COR-L47 (cell line): ENCODE data around the gene LHCGR.
"Not testable (repeated sequence)": the region's sequence is repeated elsewhere in the genome, so short reads cannot be mapped to it uniquely, and the experiment has no call there.

Experiments
- DNase-seq: peaks from one replicate; lab custom pipeline; 2025; lab: John Stamatoyannopoulos, UW

Gene LHCGR

DNA sequence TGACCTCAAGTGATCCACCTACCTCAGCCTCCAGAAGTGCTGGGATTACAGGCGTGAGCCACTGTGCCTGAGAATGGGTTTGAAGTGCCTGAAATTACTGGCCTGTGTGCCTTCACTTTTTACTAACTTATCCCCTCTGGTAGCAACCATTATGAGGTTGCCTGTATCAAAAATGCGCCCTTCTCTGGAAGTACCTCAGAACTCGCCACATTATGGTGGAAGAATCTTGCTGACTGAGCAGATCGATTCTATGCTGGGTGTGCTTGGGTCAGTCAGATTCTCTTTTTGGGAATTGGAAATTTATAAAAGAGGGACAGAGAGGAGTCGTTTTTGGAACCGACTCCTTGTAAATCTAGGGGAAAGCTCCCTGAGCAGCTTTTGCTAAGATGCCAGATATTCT, 8.2 kb downstream of the LHCGR start:
- no peak for DNase-seq

DNA sequence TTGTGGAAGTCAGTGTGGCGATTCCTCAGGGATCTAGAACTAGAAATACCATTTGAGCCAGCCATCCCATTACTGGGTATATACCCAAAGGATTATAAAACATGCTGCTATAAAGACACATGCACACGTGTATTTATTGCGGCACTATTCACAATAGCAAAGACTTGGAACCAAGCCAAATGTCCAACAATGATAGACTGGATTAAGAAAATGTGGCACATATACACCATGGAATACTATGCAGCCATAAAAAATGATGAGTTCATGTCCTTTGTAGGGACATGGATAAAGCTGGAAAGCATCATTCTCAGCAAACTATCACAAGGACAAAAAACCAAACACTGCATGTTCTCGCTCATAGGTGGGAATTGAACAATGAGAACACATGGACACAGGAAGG, 16.3 kb downstream of the LHCGR start:
- not testable (repeated sequence) for DNase-seq

DNA sequence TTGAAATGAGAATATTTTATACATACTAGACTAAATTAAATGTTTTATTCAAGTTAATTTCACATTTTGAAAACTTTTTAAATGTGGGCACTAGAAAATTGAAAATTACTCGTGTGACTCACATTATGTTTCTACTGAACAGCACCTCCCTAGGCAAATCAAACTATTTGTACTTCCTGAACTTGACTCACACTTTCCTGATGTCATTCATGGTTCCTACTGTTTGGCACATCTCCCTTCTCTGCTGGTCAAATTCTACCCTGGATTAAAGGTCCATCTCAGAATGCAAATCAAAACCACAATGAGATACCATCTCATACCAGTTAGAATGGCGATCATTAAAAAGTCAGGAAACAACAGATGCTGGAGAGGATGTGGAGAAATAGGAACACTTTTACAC, 16.7 kb downstream of the LHCGR start:
- DNase-seq = no peak

DNA sequence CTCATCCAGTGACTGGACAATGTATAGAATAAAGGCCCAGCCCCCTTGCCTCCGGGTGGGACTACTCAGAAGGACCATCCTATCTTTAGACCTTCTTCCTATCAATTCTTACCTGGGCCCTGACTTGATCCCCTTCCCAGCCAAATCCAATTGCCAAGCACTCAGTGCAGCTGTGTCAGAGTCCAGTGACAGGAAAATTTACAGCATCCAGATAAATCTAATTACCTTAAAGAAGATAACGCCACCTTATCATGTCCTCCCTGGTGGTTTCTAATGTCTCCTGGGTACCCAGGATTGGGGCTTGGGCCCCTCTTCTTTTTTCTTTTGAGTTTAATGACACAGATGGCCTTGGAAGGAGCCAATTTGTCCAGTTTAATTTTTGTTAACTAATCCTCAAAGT, 19.3 kb downstream of the LHCGR start:
- no peak for DNase-seq

DNA sequence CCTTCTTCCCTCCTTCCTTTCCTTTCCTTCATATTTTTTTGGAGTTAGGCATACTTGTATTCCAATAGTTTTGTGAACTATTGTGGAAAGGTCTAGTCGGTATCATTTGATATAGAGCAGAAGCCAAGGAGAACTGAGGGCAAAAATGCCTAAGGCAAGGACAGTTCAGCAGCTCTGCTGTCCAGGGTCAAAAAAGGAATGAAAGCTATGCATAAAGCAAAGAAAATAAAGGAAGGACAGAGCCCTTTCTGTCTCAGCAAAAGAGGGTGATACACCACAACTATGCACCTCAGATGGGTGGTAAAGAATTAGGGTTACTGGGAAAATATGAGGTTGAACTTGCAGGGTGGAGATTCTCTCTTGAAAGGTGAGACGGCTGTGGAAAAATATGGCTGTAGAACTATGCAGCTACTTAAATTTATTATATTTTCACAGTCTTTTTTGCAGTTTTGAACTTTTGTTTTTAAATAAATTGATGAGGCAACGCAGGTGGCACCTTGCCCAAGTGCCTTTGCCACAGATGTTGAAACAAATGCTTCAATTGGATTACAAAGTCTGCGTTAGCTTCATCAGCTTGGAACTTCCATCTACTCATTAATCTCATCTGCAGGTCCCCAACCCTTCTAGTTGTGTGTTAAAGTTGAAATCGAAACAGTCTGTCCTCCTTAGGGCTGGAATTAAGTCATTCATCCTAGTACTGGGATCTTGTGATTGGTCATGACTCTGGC, 20.8 kb downstream of the LHCGR start:
- DNase-seq = no peak

DNA sequence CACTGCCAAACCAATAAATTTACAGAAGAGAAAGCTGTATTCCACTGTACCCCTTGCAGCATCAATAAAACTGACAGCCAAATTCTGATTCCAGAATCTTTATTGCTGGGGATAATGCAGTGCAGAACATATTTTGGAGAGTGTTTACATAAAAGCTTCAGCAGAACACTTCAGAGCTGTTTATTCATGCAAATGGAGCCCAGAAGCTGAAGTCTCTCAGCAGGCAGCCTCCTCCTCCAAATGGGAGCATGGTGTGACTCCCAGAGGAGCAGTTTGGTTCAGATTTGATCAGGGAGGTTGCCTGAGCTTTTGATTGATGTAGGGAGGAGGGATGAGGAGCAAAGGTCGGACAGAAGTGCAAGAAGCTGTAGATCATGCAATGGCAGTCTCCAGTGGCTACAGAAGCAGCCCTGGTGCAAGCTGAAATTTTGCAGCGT, 22.4 kb downstream of the LHCGR start:
- peak; percentile 23 for DNase-seq

DNA sequence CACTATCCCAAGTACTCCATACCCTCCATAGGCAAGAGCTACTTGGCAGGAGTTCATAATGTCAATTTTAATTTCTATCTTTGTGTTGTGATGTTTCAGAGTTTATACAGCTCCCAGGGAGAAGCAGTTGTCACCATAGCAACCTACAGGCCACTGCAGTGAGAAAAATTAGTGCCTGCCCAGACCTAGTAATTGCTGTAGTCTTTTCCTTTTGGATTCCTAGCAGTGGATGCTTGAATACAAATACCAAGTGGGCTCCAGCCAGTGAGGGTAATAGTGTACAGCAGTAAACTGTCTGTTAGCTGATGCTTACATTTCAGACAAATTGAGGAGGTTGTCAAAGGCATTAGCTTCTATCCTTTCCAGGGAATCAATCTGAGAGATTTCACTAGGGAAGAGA, 26.7 kb downstream of the LHCGR start:
- peak; percentile 88 for DNase-seq

DNA sequence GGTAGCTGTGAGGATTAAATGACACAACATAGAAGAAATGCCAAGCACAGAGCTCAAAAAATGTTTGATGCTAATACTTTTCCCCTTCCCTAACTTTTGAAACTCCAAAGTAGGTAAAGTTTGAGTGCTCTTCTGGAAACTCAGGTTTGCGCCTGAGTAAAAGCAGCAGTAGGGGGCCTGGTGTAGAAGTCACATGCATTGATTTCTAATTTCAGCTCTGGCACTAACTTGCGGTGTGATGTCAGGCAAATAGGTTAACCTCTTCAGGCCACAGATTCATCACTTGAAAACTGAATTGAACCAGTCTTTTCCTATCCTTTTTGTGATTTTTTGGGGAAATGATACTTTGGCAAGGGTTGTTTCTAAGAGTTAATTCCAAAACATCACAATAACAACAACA, 27.2 kb downstream of the LHCGR start:
- no peak for DNase-seq

DNA sequence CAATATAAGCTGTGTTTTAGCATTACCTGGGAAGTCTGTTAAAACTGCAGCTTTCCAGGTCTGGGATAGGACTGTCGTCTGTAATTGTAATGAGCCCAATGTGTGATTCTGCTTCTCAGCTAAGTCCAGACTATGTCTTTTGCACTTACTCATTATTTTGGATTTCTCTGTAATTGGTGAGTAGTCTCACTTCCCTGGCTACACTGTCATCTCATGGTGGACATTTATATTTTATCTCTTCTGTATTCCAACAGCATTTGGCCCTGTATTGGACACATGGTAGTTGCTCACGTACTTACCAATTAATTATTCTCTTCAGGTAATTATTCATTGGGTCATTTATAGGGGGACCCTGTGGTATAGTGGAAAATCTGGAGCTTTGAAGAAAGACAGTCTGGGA, 28.0 kb downstream of the LHCGR start:
- no peak for DNase-seq

DNA sequence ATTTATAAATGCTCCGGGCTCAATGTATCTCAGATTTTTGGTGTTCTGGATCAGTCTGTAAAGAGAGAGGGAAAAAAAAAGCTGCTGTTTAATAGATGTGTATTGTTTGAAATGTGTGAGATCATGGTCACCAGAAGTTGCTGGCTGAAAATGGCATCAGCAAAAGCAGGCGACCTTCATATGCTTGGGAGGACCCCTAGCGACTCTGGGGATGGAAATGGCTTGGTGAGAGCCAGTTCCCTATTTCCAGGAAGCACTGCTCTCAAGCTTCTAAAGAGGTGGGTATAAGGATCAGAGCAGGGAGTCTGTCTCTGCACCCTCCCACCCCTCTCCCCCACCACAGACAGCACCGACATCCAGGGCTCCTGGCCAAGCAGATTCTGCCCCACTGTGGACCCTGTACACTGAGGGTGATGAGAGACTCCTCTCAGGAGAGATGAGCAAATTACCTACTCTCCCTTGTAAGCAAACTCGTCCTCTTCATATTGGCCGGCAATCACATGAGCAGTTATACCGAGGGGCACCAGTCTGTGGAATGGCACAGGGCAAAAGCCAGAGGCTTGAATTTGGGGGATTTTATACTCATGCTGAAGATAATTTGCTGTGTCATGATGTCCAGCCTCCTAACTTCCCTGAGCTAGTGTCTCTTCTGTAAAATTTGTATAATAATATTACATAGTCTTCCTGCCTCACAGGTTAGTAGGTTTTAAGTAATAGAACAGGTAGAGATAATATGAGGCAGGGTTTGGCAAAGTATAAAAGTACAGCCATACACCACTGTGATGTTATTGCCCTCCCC, 29.6 kb downstream of the LHCGR start:
- DNase-seq = no peak

DNA sequence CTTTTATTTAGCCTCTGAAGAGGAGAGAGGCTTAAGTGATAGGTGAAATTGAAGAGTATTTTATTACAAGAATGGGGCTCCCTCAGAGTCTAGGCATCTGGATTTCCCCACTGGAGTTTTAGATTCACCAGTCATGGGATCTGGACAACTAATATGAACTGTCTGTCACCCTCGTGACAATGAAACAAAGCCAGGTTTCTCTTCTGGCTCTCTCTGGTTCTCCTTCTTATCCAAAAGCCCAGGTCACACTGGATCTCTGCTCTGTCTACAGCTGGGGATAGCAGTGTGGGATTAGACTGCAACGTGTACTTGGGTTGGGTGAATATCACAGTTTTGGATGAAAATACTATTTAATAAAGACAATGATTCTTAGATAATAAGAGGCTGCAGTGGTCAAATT, 31.2 kb downstream of the LHCGR start:
- DNase-seq = no peak

DNA sequence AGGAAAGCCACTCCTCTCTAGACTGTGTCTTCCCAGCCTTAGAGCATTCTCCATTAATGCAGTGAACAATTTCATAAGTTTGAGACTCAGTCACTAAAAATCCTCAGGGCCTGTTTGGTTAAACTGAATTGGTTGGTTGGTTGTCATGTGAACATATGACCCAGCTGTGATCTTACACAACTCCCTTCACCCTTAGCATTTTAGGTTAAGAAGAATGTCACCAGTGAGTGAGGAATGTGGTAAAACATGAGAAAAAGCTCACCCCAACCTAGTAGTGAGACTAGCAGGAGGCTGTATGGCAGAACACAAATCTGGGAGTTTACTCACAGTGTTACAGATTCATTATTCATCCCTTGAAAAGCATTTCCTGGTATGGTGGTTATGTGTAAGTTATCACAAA, 32.4 kb downstream of the LHCGR start:
- DNase-seq = no peak

DNA sequence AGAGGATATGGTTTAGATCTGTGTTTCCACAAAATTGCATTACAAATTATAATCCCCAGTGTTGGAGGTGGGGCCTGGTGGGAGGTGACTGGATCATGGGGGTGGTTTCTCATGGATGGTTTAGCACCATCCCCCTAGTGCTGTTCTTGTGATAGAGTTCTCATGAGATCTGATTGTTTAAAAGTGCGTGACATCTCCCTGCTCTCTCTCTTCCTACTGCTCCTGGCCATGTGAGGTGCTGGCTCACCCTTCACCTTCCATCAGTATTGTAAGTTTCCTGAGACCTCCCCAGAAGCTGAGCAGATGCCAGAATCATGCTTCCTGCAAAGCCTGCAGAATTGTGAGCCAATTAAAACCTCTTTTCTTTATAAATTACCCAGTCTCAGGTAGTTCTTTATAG, 33.1 kb downstream of the LHCGR start:
- DNase-seq = no peak

DNA sequence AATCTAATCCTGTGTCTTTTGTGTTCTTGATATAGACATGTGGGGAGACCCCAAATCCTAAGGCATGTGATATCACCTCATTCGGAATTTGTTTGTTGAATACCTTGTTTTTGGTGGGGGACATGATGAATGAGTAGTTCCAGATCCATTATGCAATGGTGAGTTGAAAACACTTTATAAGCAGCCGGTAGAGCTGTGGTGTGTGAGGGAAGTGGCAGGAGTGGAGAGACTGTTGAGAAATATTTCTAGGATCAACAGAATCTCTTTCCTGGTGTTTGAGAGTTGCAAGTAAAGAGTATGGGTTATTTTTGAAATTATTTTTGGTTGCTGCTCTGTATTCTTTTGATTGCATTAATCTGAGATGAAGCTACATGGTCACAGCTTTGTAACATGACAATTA, 34.4 kb downstream of the LHCGR start:
- DNase-seq = no peak

DNA sequence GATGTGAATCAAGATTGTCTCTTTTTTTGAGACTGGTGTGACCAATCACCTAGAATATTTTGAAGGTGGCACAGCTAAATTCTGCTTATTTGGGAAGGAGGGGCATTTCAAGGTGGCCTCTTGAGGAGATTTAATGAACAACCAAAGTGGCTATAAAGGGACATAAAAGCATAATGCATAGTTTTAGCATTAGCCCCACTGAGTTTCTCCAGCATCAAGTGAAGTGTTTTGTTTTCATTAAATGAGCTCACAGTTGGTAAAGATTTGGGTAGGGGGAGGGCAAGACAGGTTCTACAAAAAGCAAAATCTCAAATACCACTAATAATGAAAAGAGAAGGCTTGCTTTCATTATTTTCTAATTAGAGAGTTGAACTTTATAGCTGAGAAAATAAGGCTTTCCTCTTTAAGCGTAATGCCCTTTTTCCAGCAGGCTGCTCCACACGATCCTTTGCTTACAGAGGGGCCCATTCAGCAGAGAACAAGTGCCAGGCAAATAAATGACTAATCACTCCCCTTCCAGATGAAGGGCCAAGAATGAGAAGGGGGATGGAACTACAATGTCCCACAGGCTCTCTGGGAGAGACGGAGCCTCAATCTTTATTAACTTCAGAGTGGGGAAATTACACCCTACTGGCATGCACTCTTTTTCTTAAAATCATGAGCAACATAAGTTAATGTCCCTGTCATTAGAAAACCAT, 35.9 kb downstream of the LHCGR start:
- no peak for DNase-seq

DNA sequence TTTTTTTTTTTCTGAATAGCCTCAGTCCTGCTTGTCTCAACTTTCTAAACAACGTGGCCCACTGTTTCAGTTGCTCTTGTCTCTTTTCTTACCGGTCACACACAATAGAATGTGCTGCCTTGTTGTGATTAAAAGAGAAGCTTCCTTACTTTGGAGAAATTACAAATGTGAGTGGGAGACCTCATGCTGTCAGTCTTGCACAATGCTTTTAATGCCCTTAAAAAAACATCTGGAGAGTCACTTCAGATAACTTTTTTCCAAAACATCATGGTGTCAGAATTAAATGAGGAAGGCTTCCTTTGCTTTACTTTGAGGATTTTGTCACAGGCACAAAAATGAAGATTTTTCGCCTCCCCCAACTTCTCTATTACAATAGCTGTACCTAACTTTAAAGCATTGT, 37.7 kb downstream of the LHCGR start:
- DNase-seq = no peak

DNA sequence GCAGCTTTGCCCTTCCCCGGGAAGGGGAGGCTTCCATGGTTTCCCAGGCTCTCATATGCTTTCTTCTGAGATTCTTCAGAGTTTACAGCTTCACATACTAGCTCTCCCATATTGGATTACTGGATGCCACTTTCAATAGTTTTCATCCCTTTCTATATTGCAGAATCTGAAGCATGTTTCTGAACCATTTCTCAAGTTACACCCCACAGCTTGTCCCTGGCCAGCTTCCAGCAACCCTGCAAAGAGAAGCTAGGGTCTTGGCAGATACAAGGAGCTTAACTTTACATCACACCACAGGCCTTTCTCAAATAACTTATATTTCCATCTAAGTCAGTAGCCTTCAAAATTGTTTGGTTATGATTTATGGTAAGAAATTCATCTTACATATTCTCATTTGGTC, 39.6 kb downstream of the LHCGR start:
- no peak for DNase-seq

DNA sequence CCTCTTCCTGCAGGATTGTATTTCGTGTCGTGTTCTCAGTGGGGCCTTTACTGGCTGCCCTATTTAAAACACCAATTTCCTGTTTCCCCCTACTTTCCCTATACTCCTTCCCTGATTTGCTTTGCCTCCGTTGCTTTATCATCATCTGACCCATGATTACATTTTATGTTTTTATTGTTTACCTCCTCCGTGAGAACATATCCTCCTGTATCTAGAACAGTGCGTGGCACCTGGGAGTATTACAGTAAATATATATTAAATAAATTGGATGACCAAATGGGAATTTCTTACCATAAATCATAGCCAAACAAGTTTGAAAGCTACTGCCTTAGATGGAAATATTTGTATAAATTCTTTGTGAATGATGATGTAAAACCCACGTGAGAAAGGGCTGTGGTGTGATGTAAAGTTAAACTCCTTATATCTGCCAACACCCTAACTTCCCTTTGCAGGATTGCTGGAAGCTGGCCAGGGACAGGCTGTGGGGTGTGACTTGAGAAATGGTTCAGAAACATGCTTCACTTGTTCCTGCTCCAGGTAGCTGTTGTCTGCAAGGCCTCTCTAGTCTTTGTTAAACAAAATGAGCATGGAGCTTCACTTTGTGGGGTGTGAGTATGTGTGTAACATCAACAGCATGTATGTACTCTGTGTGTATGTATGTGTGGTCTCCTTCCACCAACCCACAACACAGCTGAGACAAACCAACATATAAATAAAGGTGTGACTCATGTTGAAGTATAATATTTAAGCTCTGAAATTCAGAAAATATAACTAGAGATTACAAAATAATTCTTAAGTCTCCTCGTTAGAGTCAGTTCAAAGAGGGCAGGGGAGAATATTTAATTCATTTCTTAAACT, 40.3 kb downstream of the LHCGR start:
- no peak for DNase-seq

DNA sequence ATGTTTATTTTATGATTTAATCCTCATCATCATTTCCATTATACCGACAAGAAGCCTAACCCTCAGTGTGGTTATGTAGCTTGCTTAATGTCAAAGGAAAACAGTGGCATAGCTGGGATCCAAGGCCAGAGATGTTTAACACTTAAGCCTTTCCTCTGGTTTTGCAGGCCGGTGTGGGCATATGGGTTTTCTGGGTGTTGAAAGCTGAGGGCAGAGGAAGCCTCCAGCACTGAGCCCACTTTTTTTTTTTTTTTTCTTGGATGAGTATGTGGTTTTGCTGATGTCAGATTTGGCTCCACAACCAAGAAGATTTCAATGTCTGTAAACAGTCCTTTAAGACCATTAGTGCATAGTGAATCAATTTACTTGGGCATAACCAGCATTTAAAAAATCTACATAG, 41.3 kb downstream of the LHCGR start:
- DNase-seq = no peak

DNA sequence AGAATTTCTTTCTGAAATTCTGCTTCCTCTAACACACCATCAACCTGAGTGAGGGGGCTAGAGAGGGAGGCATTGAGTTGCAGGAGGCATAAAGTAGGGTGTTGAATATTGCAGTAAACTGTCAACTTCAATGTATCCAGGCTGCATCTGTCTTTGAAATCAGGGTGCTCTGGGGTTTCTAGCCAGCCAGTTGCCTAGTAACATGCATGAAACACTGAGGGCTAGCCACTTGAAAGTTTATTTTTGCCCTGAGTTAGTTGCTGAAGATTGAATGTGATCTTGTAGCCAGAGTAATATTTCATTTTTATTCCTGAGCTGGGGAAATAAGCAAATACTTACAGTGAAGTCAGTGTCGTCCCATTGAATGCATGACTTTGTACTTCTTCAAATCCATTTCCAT, 41.9 kb downstream of the LHCGR start:
- DNase-seq = no peak

DNA sequence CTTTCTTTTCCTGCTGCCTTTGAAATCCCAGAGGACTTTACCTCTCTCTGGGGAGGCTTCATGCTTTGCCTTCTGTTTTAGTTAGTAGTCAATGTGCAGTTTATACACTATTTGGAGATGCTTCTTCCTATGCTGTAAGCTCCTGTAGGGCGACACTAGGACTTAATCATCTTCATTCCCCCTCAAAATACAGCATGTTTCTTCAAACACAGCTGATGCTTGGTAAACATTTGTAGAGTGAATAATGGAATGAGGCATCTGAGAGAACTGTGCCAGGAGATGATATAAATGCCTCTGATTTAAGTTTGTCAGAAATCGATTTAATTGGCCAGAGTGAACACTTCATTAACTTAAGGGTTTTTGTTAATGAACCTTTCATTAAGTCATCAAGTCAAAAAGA, 43.4 kb downstream of the LHCGR start:
- DNase-seq = no peak

DNA sequence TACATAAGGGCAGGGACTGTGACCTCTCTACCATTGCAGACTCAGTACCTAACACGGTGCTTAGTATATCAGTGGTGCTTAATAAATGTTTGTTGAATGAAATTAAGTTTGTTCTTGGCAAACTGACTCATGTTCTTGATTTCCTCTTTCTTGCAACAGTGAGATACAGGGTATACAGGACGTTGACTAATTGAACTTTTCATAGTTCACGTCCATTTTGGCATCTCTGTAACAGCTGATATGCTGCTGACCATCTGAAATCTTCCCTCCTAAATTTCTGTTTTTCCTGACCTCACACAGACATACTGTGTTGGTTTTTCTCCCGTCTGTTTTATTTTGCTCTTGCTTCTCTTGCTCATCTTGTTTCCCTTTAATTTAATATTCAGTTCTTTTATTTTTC, 44.2 kb downstream of the LHCGR start:
- DNase-seq = no peak
